Mesenchymal stem cell (in vitro differentiated cells and primary cell): ENCODE results near the gene FEV.

Experiments
- DNase-seq: peaks from one replicate; pipeline ENCODE4 v3.0.0-alpha.2; 2013
- H2AFZ ChIP-seq: one replicate; pipeline ENCODE4 v1.6.1; 2013; ENCODE audit warnings: low read depth, mild to moderate bottlenecking, control low read depth, inconsistent platforms, low read length, moderate library complexity
- H2AK5ac ChIP-seq: 2 replicates; pipeline ENCODE4 v1.6.1; 2013; ENCODE audit warnings: low read length, moderate library complexity, mild to moderate bottlenecking, inconsistent platforms; ENCODE audit not compliant: severe bottlenecking
- H2BK120ac ChIP-seq: one replicate; pipeline ENCODE4 v1.6.1; 2013; ENCODE audit warnings: low read depth, mild to moderate bottlenecking, inconsistent platforms, low read length, moderate library complexity
- H2BK12ac ChIP-seq, 2 experiments: one replicate each; pipeline ENCODE4 v1.6.1; 2013; ENCODE audit warnings: inconsistent platforms in 2 of 2, low read length in 2 of 2, mild to moderate bottlenecking in 2 of 2, moderate library complexity in 2 of 2, control low read depth in 1 of 2
- H2BK15ac ChIP-seq: one replicate; pipeline ENCODE4 v1.6.1; 2013; ENCODE audit warnings: mild to moderate bottlenecking, low read depth, inconsistent platforms; ENCODE audit not compliant: poor library complexity, severe bottlenecking
- H2BK5ac ChIP-seq: 2 replicates; pipeline ENCODE4 v1.6.1; 2013; ENCODE audit warnings: low read depth, mild to moderate bottlenecking, low read length, control low read depth, inconsistent platforms; ENCODE audit not compliant: poor library complexity, severe bottlenecking
- H3K14ac ChIP-seq, 2 experiments: one replicate each; pipeline ENCODE4 v1.6.1; 2013; ENCODE audit warnings: inconsistent platforms in 2 of 2, low read length in 2 of 2, control low read depth in 1 of 2, mild to moderate bottlenecking in 1 of 2, moderate library complexity in 1 of 2
- H3K18ac ChIP-seq, 2 experiments: one replicate each; pipeline ENCODE4 v1.6.1; 2013; ENCODE audit warnings: inconsistent platforms in 2 of 2, low read length in 2 of 2, control low read depth in 1 of 2, low read depth in 1 of 2, mild to moderate bottlenecking in 1 of 2
- H3K23ac ChIP-seq, 2 experiments: one replicate each; pipeline ENCODE4 v1.6.1; 2013; ENCODE audit warnings: inconsistent platforms in 2 of 2, low read length in 2 of 2, mild to moderate bottlenecking in 2 of 2, moderate library complexity in 2 of 2, control low read depth in 1 of 2
- H3K27ac ChIP-seq: 2 replicates; pipeline ENCODE4 v1.5.1; 2013; ENCODE audit warnings: mild to moderate bottlenecking, moderate library complexity, low read length, control low read depth, inconsistent platforms; ENCODE audit not compliant: poor library complexity, severe bottlenecking
- H3K27me3 ChIP-seq, 2 experiments: 2 replicates each; pipeline versions ENCODE4 v1.6.1 to v1.7.0; 2013; ENCODE audit warnings: low read length in 2 of 2, mild to moderate bottlenecking in 2 of 2, moderate library complexity in 2 of 2, control low read depth in 1 of 2, inconsistent platforms in 1 of 2; ENCODE audit not compliant: control insufficient read depth in 1 of 2, insufficient read depth in 1 of 2
- H3K36me3 ChIP-seq, 2 experiments: 2 replicates each; pipeline versions ENCODE4 v1.6.1 to v1.7.0; 2013; ENCODE audit warnings: low read length in 2 of 2, control low read depth in 1 of 2, inconsistent platforms in 1 of 2, low read depth in 1 of 2, mild to moderate bottlenecking in 1 of 2; ENCODE audit not compliant: insufficient read depth in 2 of 2, control insufficient read depth in 1 of 2
- H3K4ac ChIP-seq, 2 experiments: one replicate each; pipeline ENCODE4 v1.6.1; 2013; ENCODE audit warnings: inconsistent platforms in 2 of 2, low read length in 2 of 2, mild to moderate bottlenecking in 2 of 2, moderate library complexity in 2 of 2, control low read depth in 1 of 2, low read depth in 1 of 2
- H3K4me1 ChIP-seq: 2 replicates; pipeline ENCODE4 v1.6.1; 2013; ENCODE audit warnings: low read depth, low read length, control low read depth; ENCODE audit not compliant: control insufficient read depth, insufficient read depth
- H3K4me2 ChIP-seq: 2 replicates; pipeline ENCODE4 v1.6.1; 2013; ENCODE audit warnings: low read length, mild to moderate bottlenecking, inconsistent platforms; ENCODE audit not compliant: poor library complexity, severe bottlenecking
- H3K4me3 ChIP-seq, 2 experiments: 2 replicates each; pipeline versions ENCODE4 v1.5.1 to v1.7.0; 2013; ENCODE audit warnings: low read length in 2 of 2, mild to moderate bottlenecking in 2 of 2, control low read depth in 1 of 2, low read depth in 1 of 2; ENCODE audit not compliant: insufficient read depth in 1 of 2
- H3K79me1 ChIP-seq: replicated peaks from 2 replicates; pipeline ENCODE4 v1.6.1; 2013; ENCODE audit warnings: mild to moderate bottlenecking, control low read depth, low read length, inconsistent platforms; ENCODE audit not compliant: poor library complexity, severe bottlenecking
- H3K9ac ChIP-seq: 2 replicates; pipeline ENCODE4 v1.7.0; 2013; ENCODE audit warnings: mild to moderate bottlenecking, low read length, moderate library complexity
- H3K9me3 ChIP-seq: 2 replicates; pipeline ENCODE4 v1.7.0; 2013; ENCODE audit warnings: mild to moderate bottlenecking, low read length; ENCODE audit not compliant: control insufficient read depth
- H4K8ac ChIP-seq: one replicate; pipeline ENCODE4 v1.6.1; 2013; ENCODE audit warnings: inconsistent platforms, mild to moderate bottlenecking, low read length, moderate library complexity
- H4K91ac ChIP-seq: one replicate; pipeline ENCODE4 v1.6.1; 2013; ENCODE audit warnings: mild to moderate bottlenecking, low read length, inconsistent platforms
- WGBS: methylation state at CpG from one replicate; pipeline ENCODE4 v1.1.7; 2013; ENCODE audit warnings: mixed read lengths; 5-methylcytosine and 5-hydroxymethylcytosine counted together

Gene FEV

GRCh38 chr2:218961651-218962570, 23.1 kb downstream of the FEV start:
- Histone ChIP-seq H2BK12ac (no peak overlapping the region), H3K9me3 (peaks cover 2% of the 10 kb centered on the region), H2BK15ac (no peak overlapping the region), H4K91ac (no peak overlapping the region), H2BK5ac (no peak overlapping the region), H2BK120ac (no peak overlapping the region), H3K4me3 (no peak overlapping the region), H2AK5ac (no peak overlapping the region), H3K4ac (no peak overlapping the region), H3K79me1 (no peaks in the 10 kb centered on the region), H3K14ac (no peak overlapping the region), H3K9ac (no peak overlapping the region), H3K4me1 (peaks cover 13% of the 10 kb centered on the region), H4K8ac (no peak overlapping the region), H3K36me3 (no peaks in the 10 kb centered on the region), H3K27me3 (peaks cover 72 to 74% of the 10 kb centered on the region in 2 experiments), H2AFZ (no peak overlapping the region), H3K4me2 (no peak overlapping the region), H3K18ac (no peak overlapping the region), H3K27ac (no peak overlapping the region), H3K23ac (no peak overlapping the region)
- DNase-seq: no peak
- WGBS: 37% methylated on average over 24 of the region's 34 CpGs

GRCh38 chr2:218961229-218961628, 23.8 kb downstream of the FEV start:
- Histone ChIP-seq H3K4me3 (no peak overlapping the region), H3K4me2 (no peak overlapping the region), H2BK5ac (no peak overlapping the region), H3K27ac (no peak overlapping the region), H3K36me3 (no peaks in the 10 kb centered on the region), H2BK120ac (no peak overlapping the region), H3K27me3 (peaks cover 78 to 81% of the 10 kb centered on the region in 2 experiments), H3K9me3 (peaks cover 2% of the 10 kb centered on the region), H3K9ac (no peak overlapping the region), H4K8ac (no peak overlapping the region), H2BK12ac (no peak overlapping the region), H4K91ac (no peak overlapping the region), H3K79me1 (no peaks in the 10 kb centered on the region), H2BK15ac (no peak overlapping the region), H2AK5ac (no peak overlapping the region), H3K14ac (no peak overlapping the region), H3K23ac (no peak overlapping the region), H3K18ac (no peak overlapping the region), H3K4me1 (peaks cover 13% of the 10 kb centered on the region), H2AFZ (no peak overlapping the region), H3K4ac (no peak overlapping the region)
- DNase-seq: no peak
- 14% methylated on average over 3 of the region's 4 CpGs for WGBS

GRCh38 chr2:218960309-218961165, 24.4 kb downstream of the FEV start:
- Histone ChIP-seq H2BK5ac (no peak overlapping the region), H3K18ac (no peak overlapping the region), H2BK15ac (no peak overlapping the region), H3K36me3 (no peaks in the 10 kb centered on the region), H3K27ac (no peak overlapping the region), H3K4me3 (peak overlapping the region in 1 of 2 experiments; percentile 23), H2BK120ac (no peak overlapping the region), H3K9ac (no peak overlapping the region), H4K91ac (no peak overlapping the region), H3K27me3 (peaks cover 84 to 87% of the 10 kb centered on the region in 2 experiments), H3K9me3 (peaks cover 2% of the 10 kb centered on the region), H2BK12ac (no peak overlapping the region), H3K79me1 (no peaks in the 10 kb centered on the region), H3K4me1 (peaks cover 13% of the 10 kb centered on the region), H3K23ac (peak overlapping the region in 1 of 2 experiments; percentile 86), H3K14ac (no peak overlapping the region), H3K4ac (no peak overlapping the region), H2AK5ac (no peak overlapping the region), H3K4me2 (no peak overlapping the region), H2AFZ (no peak overlapping the region), H4K8ac (no peak overlapping the region)
- WGBS: 14% methylated on average over 84 of the region's 87 CpGs
- no peak for DNase-seq
